IPS DF 4.7 (cell line): ENCODE measurements around the gene NOS3.

Experiments
- DNase-seq: peaks from one replicate; pipeline ENCODE4 v3.0.0-alpha.2; 2013; ENCODE audit warnings: low spot score; ENCODE audit errors: extremely low read depth

The NOS3 gene

DNA sequence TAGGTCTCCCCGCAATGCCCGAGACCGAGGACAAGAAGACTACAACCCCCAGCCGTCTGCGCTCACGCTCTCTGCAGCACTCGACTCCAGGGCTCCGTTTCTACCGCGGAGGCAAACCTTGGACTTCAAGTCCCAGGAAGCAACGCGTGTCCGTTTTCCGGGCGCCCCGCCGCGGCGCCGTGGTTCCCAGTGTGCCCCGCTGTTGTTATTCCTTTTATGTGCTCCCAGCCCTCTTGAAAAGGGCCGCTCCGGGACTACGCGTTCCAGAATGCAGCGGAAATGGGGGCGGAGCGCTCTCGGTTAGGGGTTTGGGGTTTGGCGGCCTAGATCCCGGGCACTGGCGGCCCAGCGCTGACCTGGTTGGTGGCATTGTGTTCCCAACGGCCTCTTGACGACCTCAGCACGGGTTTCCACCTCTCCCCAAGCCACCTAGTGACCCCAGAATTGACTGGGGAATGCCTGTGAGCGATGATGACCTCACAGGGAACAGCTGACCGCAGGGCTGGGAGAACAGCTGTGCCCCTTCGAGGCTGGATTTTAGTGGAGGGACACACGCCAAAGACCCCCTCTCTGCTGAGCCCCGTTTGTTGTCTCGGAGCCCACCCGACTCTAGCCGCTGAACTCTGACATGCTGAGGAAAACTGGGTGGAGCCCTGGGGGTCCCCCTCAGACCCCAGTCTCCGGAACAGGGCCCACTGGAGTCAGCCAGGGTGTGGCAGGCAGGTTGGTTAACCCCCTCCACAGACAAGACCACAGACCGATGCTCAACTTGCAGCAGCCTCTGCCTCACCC lies 67.4 kb downstream of the NOS3 start:
- DNase-seq: peak; percentile 98

DNA sequence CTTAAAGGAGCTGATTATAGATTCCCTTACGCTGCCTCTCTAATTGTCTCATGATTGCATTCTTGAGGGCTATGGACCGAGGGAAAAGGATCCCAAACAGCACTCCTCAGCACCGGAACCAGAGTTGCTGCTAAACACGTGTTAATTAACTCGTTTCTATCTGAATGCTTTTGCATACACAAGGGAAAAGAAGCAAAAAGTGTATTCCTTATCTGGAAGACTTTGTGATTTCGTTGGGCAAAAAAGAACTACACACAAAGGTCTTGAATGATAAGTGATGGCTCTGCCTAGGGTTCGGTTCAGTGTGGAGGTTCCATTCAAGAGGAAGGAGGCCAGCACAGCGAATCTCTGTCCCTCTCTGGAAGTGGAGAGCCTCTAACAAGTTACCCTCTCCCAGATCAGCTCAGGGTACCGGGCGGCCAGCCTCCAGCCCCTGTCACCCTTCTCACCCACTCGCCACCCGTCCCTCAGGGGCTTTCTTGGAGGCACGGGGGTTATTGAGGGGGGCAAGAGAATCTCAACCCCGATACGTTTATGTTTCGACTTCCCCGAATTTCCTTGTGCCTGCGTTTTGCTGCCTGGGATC lies 68.1 kb downstream of the NOS3 start:
- no peak for DNase-seq

DNA sequence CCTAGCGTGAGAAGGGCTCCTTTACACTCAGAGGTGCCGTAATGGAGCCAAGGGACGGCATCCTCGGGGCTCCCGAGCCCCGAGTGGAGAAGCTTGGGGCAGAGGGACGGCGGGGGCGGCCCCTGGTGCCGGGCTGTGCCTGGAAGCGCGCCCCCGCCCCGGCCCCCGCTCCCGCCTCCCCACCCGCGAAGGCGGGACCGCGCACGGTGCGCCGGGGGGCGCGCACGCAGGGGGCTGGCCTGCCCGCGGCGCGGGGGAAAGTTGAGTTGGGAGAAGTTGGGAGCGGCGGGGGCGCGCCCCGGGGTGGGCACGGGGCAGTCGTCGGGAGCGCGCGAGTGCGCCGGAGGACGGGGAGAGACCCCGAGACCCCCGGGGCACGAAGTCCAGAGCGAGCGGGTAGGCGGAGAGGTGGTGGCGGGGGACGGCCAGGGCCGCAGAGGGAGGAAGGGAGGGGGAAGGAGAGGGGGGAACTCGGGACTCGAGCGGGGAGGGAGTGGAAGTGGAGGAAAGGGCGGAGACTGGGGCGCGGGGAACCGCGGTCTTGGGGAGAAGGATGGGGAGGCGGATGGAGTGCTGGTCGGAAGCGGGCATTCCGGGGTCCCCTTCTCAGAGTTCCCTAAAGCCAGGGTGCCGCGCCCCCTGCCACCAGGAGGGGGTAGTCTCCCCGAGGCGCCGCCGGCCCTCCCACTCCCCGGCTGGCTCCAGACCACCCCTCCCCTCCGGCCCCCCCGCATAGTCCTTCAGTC lies 68.7 kb downstream of the NOS3 start, which contains the start of gene SLC4A2:
Gene SLC4A2 (plus strand): TSS at position 223 of the 746 bp plus-strand sequence. CDS start 2,399 bp downstream, outside the sequence.
- no peak for DNase-seq

DNA sequence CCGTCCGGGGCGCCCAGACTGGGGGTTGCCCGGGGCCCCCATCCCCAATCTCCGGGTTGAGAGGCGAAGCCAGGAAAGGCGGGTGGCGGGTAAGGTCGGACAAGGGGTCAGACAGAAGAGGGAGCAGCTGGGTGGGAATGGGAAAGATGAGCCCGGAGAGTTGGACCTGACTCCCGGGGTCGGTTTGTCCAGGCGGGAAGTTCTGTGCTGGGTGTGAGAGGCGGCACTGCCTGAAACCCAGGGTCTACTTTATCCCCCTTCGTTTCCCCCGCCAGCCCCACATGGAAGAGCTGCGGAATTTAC lies 69.2 kb downstream of the NOS3 start:
- DNase-seq: no peak

DNA sequence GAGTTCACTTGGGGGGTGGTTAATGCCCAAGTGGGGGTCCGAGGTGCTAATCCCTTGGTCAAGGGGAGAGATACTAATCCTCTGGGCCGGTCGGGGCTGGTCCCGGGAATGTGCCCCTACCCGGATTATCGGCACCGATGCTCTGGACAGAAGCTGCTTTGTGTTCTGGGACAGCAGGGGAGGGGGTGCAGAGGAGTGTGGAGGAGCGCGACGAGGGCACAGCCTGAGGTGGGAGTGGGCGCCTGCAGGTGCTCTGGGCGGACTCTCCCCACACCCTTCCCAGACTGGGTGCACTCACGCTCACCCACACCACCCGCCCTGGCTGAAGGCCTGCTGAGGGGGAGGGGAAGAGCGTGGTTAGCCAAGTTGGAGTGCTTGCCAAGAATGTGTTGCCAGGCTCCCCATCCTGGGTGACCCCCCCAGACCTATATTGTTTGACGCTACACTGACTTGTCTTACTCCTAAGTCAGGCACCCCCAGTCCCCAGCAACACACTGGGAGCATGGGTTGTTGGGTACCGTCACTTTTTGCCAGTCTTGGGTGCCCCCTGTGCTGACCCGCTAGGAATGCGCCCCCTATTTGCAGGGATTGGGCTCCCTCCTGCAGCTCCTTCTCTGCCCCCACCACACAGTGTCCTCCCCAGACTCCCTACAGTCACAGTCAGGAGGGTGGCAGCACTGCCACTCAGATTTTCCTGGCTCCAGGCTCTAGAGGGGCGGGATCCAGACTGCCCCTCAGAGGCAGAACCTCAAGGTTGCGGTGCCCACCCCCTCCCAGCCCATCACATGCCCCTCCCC lies 69.8 kb downstream of the NOS3 start:
- no peak for DNase-seq

DNA sequence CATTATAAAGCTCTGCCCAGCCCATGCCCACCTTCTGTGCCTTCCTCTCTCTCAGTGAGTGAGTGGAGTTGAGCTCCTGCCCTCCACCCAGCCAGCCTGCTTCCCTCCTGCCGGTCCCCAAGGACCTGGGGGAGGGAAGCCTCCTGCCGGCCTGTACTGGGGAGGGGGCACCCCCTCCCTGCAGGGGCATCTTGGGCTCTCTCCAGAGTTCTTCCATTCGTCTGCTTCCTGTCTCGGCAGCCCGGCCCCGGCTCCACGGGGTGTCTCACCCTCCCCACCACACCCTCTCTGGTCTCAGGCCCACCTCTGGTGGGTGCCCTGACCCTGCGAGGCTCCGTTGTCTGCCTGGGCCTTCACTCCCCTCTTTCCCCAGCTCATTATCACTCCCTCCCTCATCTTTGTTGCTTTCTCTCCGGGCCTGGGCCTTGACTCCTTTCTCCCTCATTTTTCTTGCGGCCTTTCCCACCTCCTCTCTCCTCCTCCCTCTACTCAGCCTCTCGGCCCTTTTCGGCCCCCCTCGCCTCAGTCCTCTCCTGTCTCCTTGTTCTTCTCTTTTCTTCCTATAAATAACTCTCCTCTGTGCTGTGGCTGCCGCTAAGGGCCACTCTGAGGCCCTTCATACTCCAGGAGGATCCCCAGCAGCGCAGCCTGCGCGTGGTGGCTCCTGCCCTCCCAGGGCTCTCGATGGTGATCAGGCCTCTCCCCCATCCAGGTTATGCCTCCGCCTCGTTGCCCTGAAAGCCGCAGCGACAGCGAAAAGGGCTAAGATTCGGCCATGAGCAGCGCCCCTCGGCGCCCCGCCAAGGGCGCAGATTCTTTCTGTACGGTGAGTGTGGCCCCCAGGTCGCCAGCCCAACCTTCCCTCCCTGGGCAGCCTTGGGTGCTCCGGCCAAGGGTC lies 70.6 kb downstream of the NOS3 start:
- DNase-seq: no peak

DNA sequence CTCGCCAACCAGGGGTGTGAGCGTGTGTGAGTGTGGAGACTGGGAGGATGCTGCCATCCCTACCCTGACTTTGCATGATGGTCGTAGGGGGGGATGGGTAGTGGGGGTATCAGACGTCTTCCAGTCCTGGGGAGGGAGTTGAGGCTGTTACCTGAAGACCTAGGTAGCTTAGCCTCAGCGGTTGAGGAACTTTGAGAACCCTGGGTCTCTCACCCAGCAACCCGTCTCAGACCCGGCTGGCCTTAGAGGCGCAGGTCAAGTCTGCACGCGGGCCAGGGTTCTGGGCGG lies 71.2 kb downstream of the NOS3 start:
- no peak for DNase-seq

DNA sequence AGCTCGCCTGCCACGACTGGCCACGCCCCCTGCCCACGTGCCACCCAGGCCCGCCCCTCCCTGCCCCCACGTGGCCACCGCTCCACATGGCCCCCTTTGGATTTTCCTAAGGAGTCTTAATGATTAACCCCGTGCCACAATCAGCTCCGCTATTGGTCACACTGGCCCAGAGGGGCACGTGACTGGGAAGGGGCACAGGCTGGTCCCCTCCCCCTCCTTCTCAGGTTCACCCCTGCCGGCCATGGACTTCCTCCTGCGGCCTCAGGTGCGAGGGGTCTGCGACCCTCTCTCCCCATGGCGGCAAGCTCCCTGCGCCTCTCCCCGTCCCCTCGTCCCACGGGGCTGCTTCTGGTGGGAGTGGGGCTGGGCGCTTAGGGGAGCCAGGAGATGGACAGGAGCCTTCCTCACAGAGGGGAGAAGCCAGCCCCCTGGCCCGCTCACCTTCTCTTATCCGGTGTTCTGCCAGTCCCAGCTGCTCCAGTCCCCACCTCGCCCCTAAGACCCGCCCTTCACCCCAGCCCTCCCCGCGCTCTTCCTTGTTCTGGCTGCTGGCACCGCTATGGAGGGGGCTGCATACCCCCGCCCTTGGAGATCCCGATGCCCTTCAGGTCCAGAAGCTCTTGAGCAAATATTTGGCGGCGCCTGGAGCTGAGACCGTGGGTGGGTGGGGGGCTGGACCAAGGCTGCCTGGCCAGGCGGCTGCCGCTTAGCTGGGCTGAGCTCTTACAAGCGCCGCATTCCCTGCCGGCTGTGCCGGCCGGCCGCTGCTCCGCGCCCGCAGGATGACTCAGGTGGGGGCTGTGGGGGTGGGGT lies 71.8 kb downstream of the NOS3 start:
- no peak for DNase-seq

DNA sequence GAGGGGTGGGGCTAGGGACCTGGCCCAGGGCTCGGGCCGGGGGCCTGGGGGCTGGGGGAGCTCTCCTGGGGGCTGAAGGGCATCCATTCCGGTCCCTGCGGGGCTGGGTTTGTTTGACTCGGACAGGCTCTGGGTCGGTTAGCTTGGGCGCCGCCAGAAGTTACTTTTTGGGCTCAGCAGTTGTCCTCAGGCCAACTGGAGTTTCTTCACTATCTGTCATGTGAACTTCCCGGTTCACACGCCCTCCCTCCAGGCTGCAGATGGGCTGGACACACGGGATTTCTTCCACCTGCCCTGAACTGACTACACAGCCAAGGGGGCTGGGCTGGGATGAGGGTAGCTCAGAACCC lies 72.4 kb downstream of the NOS3 start:
- no peak for DNase-seq
